Measurements from ENCODE around the gene COMMD8.

COMMD8 gene

GRCh38 chr4:47463235-47463956, at the start of gene COMMD8:
Gene COMMD8, minus strand, starts transcription at chr4:47463702. Its CDS starts 51 bp downstream, at chr4:47463651.
- Histone ChIP-seq H3K27me3 (ENCODE audit: control insufficient read depth, insufficient read depth, low read length) (no peaks in the 10 kb centered on the region), H3K4me1 (peaks cover 2% of the 10 kb centered on the region), H3K36me3 (ENCODE audit: control insufficient read depth, insufficient read depth, low read length) (no peaks in the 10 kb centered on the region), H3K79me2 (no peaks in the 10 kb centered on the region), H3K4me2 (ENCODE audit: low read length) (peak within 1 kb of the TSS; percentile 89), H3K27ac (peak within 1 kb of the TSS; percentile 81), H2AFZ (peak within 1 kb of the TSS; percentile 91), H3K9me3 (ENCODE audit: control insufficient read depth, low read length) (no peaks in the 10 kb centered on the region), H3K9ac (peak within 1 kb of the TSS; percentile 69), H3K4me3 (ENCODE audit: low read depth, low read length) (peak within 1 kb of the TSS; percentile 77)
- TF ChIP-seq CTCF (IDR thresholded peaks at IDR 0.05), result peak; percentile 24

- no peak overlapping the region for H3K4me3 ChIP-seq (ENCODE audit: low read depth, low read length)
- H3K27me3 ChIP-seq (ENCODE audit: control insufficient read depth, insufficient read depth, low read length), result no peaks in the 10 kb centered on the region
- H3K9ac ChIP-seq, result no peak overlapping the region
- no peak overlapping the region for H2AFZ ChIP-seq
- no peaks in the 10 kb centered on the region for H3K9me3 ChIP-seq (ENCODE audit: control insufficient read depth, low read length)
- no peaks in the 10 kb centered on the region for H3K36me3 ChIP-seq (ENCODE audit: control insufficient read depth, insufficient read depth, low read length)
- TF ChIP-seq CTCF (IDR thresholded peaks at IDR 0.05), result no peak
- H3K4me2 ChIP-seq (ENCODE audit: low read length), result no peak overlapping the region
- H3K4me1 ChIP-seq, result no peaks in the 10 kb centered on the region
- H3K27ac ChIP-seq, result no peak overlapping the region
- H3K79me2 ChIP-seq, result no peaks in the 10 kb centered on the region
These were observed 47.1 kb upstream of the COMMD8 start for GRCh38 chr4:47510506-47511143.

GRCh38 chr4:47505666-47506065, 42.2 kb upstream of the COMMD8 start:
- Histone ChIP-seq H3K27ac (no peak overlapping the region), H2AFZ (no peak overlapping the region), H3K27me3 (ENCODE audit: control insufficient read depth, insufficient read depth, low read length) (no peaks in the 10 kb centered on the region), H3K4me2 (ENCODE audit: low read length) (no peak overlapping the region), H3K79me2 (no peaks in the 10 kb centered on the region), H3K4me1 (no peaks in the 10 kb centered on the region), H3K4me3 (ENCODE audit: low read depth, low read length) (no peak overlapping the region), H3K36me3 (ENCODE audit: control insufficient read depth, insufficient read depth, low read length) (no peaks in the 10 kb centered on the region), H3K9me3 (ENCODE audit: control insufficient read depth, low read length) (no peaks in the 10 kb centered on the region), H3K9ac (no peak overlapping the region)
- no peak for TF ChIP-seq CTCF (IDR thresholded peaks at IDR 0.05)

- Histone ChIP-seq H3K9me3 (ENCODE audit: control insufficient read depth, low read length) (no peaks in the 10 kb centered on the region), H3K36me3 (ENCODE audit: control insufficient read depth, insufficient read depth, low read length) (no peaks in the 10 kb centered on the region), H3K27me3 (ENCODE audit: control insufficient read depth, insufficient read depth, low read length) (no peaks in the 10 kb centered on the region), H3K27ac (no peak overlapping the region), H3K79me2 (no peaks in the 10 kb centered on the region), H3K4me2 (ENCODE audit: low read length) (no peak overlapping the region), H3K4me3 (ENCODE audit: low read depth, low read length) (no peak overlapping the region), H2AFZ (no peak overlapping the region), H3K4me1 (no peaks in the 10 kb centered on the region), H3K9ac (no peak overlapping the region)
- TF ChIP-seq CTCF (IDR thresholded peaks at IDR 0.05), result no peak
These were observed 41.6 kb upstream of the COMMD8 start for GRCh38 chr4:47505147-47505546.

Measured in parathyroid adenoma (tissue), 2 donors.